Ovary (tissue), 9 donors: ENCODE data around the gene FYN. TPM values are rescaled to one million over a fixed set of nuclear protein-coding genes. Genes with fewer than 3 reads are reported as not detected.

Source experiments
- DNase-seq, 5 donors: peaks; one replicate each; pipeline ENCODE4 v3.0.0-alpha.2; 2019 to 2020
- H3K27ac ChIP-seq, 2 donors: fragments of 200-600 bp; one replicate each; pipeline versions ENCODE4 v1.5.1 to v1.8.0; 2019 to 2022
- H3K27me3 ChIP-seq: fragments of 200-600 bp; one replicate; pipeline ENCODE4 v1.8.0; 2022
- H3K36me3 ChIP-seq: fragments of 200-600 bp; sonication (generic); one replicate; pipeline ENCODE4 v1.5.1; 2019
- H3K4me1 ChIP-seq: one replicate; pipeline ENCODE4 v1.8.1; 2013; ENCODE audit warnings: mild to moderate bottlenecking, moderate library complexity; ENCODE audit not compliant: insufficient read depth
- H3K4me3 ChIP-seq: fragments of 200-600 bp; sonication (generic); one replicate; pipeline ENCODE4 v1.5.1; 2017
- H3K9me3 ChIP-seq, 2 donors: fragments of 200-600 bp in 1 of 2; sonication (generic) in 1 of 2; one replicate each; pipeline versions ENCODE4 v1.5.1 to v1.8.1; 2013 to 2019; ENCODE audit warnings: mild to moderate bottlenecking in 1 of 2, moderate library complexity in 1 of 2
- EP300 ChIP-seq: sonication (generic); formaldehyde crosslinking; IDR thresholded peaks from one replicate; pipeline ENCODE4 v1.6.1; 2017; ENCODE audit warnings: antibody characterized with exemption
- POLR2A ChIP-seq: fragments of 450-650 bp; IDR thresholded peaks from one replicate; pipeline ENCODE4 v1.6.1; 2017; ENCODE audit warnings: antibody characterized with exemption, mild to moderate bottlenecking, moderate library complexity
- WGBS, 3 donors: extraction: QIAGEN DNeasy Blood & Tissue Kit in 1 of 3; methylation state at CpG; one replicate each; pipeline versions ENCODE4 v1.1.5 to v1.1.7; 2013 to 2017; 5-methylcytosine and 5-hydroxymethylcytosine counted together
- intact Hi-C, 4 donors: fragments of 100-400 bp; cut with DNase I; formaldehyde crosslinking; loops; one replicate each; pipeline versions ENCODE4 v1.11.0 to v1.15.1; 2022 to 2023
- polyA plus RNA-seq, 2 donors: library from polyadenylated mRNA; stranded (reverse); fragments of 200-250 nt in 1 of 2; fragments of 350-450 nt in 1 of 2; fragmentation: Illumina TruSeq in 1 of 2; extraction: RNeasy Lipid Tissue Mini Kit (QIAGEN cat#74804) in 1 of 2; gene quantifications; one replicate each; pipeline ENCODE4 v1.2.3, GENCODE V29; 2013 to 2014
- total RNA-seq, 7 donors: library from RNA; depleted of rRNA in 2 of 7; stranded (reverse); fragments of >200 nt in 2 of 7; fragmentation: NEBNext Ultra II Directional in 3 of 7; extraction: Animal tissue kit (Norgen Biotek cat#: 25700) in 3 of 7; gene quantifications; one replicate each; pipeline versions ENCODE4 v1.1.0 to v1.2.4, GENCODE V29; 2016 to 2023
- TF ChIP-seq, protein P1 (sequence below), 3 donors: fragments of 450-650 bp in 2 of 3; fragments of 200-600 bp in 1 of 3; IDR thresholded peaks; one replicate each; pipeline versions ENCODE4 v1.5.1 to v1.8.0; 2016 to 2022; ENCODE audit warnings: antibody characterized with exemption in 3 of 3, mild to moderate bottlenecking in 1 of 3
- donor health status: DM: no; HTN: no; CAD: no; lungs with moderate emphysema.
- donor health status: DM: no; HTN: no; CAD: no.
- donor health status: Bipolar disorder and iron deficiency.
- donor health status: DM: yes; HTN: yes; CAD: no.
- donor health status: DM: no; HTN: no; CAD: no.
- donor health status: DM: yes; HTN: yes; CAD: no.

Gene FYN
- total and polyA plus RNA-seq, 9 donors: 37.2 to 116 (median 72.7) TPM

DNA sequence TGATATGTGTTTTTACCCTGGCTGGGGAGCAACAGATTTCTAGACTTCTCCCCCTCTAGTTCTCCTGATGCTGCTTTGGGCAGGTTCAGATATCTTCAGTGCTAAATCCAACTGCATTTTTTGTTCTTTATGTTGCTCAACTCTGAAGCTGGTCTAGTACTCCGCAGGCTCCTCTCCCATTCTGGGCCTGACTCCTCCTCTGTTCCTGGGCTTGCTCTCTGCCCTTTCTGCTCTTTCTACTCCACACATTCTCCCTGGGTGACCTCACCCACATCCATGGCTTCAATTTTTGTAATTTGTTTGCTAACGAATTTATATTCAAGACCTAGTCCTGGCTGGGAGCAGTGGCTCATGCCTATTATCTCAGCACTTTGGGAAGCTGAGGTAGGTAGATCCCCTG lies 6.4 kb downstream of the FYN start:
- Histone ChIP-seq H3K4me3 (no peak overlapping the region), H3K36me3 (no peaks in the 10 kb centered on the region), H3K27ac (no peak overlapping the region), H3K27me3 (no peaks in the 10 kb centered on the region), H3K9me3 (no peaks in the 10 kb centered on the region), H3K4me1 (peaks cover 6% of the 10 kb centered on the region)
- DNase-seq: no peak
- WGBS, 3 donors: 82 to 89% (median 86%) methylated on average over 2 of the region's 2 CpGs
- intact Hi-C loops: loop anchor here in 1 of 4 donors (10.0 kb wide), 1 partner anchor 132 kb away; no protein-coding TSS in a partner anchor
- TF ChIP-seq EP300: no peak
- no peak for TF ChIP-seq POLR2A
- TF ChIP-seq, protein P1, sequence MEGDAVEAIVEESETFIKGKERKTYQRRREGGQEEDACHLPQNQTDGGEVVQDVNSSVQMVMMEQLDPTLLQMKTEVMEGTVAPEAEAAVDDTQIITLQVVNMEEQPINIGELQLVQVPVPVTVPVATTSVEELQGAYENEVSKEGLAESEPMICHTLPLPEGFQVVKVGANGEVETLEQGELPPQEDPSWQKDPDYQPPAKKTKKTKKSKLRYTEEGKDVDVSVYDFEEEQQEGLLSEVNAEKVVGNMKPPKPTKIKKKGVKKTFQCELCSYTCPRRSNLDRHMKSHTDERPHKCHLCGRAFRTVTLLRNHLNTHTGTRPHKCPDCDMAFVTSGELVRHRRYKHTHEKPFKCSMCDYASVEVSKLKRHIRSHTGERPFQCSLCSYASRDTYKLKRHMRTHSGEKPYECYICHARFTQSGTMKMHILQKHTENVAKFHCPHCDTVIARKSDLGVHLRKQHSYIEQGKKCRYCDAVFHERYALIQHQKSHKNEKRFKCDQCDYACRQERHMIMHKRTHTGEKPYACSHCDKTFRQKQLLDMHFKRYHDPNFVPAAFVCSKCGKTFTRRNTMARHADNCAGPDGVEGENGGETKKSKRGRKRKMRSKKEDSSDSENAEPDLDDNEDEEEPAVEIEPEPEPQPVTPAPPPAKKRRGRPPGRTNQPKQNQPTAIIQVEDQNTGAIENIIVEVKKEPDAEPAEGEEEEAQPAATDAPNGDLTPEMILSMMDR (IDR thresholded peaks at IDR 0.05): no peak

DNA sequence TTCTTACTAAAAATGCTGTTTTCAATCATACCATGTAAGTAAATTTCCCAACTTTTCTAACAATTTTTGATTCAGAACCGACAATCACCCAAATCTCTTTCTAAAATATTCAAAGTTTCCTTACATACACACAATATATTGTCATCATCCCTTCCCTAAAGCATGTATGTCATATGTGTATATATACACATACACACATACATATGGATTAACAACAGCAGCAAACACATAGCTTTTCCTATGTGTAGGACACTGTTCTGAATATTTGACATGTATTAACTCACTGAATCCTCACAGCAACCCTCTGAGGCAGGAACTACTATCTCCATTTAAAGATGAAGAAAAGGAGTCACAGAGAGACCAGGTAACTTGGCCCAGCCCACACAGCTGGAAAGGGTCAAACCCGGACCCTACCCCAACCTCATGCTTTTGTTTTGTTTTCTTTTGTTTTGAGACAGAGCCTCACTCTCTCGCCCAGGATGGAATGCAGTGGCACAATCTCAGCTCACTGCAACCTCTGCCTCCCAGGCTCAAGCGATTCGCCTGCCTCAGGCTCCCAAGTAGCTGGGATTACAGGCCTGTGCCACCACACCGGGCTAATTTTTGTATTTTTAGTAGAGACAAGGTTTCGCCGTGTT lies 7.2 kb downstream of the FYN start:
- no peak for DNase-seq
- Histone ChIP-seq H3K4me3 (no peak overlapping the region), H3K4me1 (peaks cover 4% of the 10 kb centered on the region), H3K27ac (no peak overlapping the region), H3K27me3 (no peaks in the 10 kb centered on the region), H3K36me3 (no peaks in the 10 kb centered on the region), H3K9me3 (no peaks in the 10 kb centered on the region)
- no peak for TF ChIP-seq POLR2A
- TF ChIP-seq EP300: no peak
- TF ChIP-seq, protein P1 (IDR thresholded peaks at IDR 0.05): no peak
- intact Hi-C loops: loop anchor here in 1 of 4 donors (10.0 kb wide), 1 partner anchor 131 kb away; no protein-coding TSS in a partner anchor
- WGBS, 3 donors: 72 to 84% (median 81%) methylated on average over 8 of the region's 8 CpGs

DNA sequence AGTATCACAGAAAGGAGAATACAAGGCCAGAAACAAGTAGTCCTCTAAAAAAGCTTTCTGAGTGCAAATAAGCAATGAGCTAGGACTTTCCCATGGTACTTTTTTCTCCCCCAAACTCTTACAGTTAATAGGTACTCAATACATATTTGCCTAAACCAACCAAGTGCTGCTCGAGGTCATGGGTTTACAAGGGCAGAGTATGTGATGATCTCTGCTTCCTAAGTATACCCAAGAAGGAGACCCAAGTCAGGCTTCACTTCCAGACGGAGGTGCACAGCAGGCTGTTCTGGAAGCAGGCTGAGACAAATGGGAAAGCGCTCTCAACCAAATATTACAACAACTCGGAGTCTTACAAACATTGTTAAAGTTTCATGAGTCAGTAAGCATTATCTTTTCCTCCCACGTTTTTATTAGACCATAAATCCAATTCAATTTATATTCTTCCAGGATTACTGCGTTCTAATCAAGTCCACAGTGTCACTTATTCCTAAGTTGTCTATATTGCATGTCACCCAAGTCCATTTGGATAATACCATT lies 8.1 kb downstream of the FYN start:
- Histone ChIP-seq H3K27ac (no peak overlapping the region), H3K9me3 (no peaks in the 10 kb centered on the region), H3K27me3 (no peaks in the 10 kb centered on the region), H3K4me3 (no peak overlapping the region), H3K36me3 (no peaks in the 10 kb centered on the region), H3K4me1 (peaks cover 4% of the 10 kb centered on the region)
- TF ChIP-seq, protein P1 (IDR thresholded peaks at IDR 0.05): no peak
- TF ChIP-seq POLR2A (no peak), EP300 (no peak)
- intact Hi-C loops: loop anchor here in 1 of 4 donors (10.0 kb wide), 1 partner anchor 130 kb away; no protein-coding TSS in a partner anchor
- WGBS, 3 donors: 31 to 36% (median 34%) methylated on average over 6 of the region's 6 CpGs
- DNase-seq: no peak

DNA sequence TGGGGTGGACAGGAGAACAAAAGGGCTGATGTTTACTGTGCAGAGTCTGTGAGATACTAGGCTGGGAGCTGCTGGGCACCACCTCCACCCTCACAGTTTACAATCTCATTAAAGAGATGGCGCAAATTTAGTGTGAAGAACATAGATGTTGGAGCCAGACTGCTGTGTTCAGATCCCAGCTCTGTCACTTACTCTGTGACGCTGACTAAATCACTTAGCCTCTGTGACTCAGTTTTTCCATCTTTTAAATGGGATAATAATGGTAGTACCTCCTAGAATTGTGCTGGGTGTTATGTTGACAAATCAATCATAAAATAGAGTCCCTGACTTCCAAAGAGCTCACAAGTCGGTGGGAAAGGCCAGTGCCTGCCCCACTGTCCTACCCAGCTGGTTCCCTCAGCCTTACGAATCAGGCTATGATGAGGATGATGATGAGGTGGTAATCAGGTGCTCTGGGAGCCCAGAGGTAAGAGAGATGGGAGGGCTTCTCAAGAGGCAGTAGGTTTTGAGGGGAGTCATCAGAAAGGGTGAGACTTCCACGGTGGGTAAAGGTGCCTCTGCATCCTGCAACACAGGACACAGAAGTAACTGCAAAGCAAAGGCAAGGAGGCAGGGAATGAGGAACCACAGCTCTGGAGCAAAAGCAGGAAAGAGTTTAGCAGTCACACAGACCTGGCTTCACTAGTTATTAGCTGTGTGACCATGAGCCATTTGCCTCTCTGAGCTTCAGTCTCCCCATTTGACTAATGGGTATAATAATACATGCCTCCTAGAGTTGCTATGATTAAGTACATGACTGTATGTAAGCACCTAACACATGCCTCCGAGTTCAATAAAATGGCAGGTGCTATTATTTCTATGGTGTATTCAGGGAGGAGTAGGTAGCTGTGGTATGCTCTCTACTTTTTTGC lies 8.9 kb downstream of the FYN start:
- Histone ChIP-seq H3K4me1 (peaks cover 4% of the 10 kb centered on the region), H3K27ac (no peak overlapping the region), H3K9me3 (no peaks in the 10 kb centered on the region), H3K27me3 (no peaks in the 10 kb centered on the region), H3K36me3 (no peaks in the 10 kb centered on the region), H3K4me3 (no peak overlapping the region)
- TF ChIP-seq, protein P1 (IDR thresholded peaks at IDR 0.05): no peak
- no peak for TF ChIP-seq POLR2A
- no peak for TF ChIP-seq EP300
- intact Hi-C loops: loop anchor here in 1 of 4 donors (10.0 kb wide), 1 partner anchor 130 kb away; no protein-coding TSS in a partner anchor
- WGBS, 3 donors: 95 to 96% (median 96%) methylated on average over 6 of the region's 6 CpGs
- DNase-seq: no peak
